Stimulated activated CD8-positive, alpha-beta memory T cell treated with anti-CD3 and anti-CD28 coated beads, Interleukin-7, amount 100 ng/mL, for 1 hour (primary cell): ENCODE results near the gene MTHFSD.

Experiments
- DNase-seq, 2 donors: peaks; one replicate each; pipeline ENCODE4 v3.0.0-alpha.2; 2020; ENCODE audit warnings: low read depth in 2 of 2

Gene MTHFSD

DNA sequence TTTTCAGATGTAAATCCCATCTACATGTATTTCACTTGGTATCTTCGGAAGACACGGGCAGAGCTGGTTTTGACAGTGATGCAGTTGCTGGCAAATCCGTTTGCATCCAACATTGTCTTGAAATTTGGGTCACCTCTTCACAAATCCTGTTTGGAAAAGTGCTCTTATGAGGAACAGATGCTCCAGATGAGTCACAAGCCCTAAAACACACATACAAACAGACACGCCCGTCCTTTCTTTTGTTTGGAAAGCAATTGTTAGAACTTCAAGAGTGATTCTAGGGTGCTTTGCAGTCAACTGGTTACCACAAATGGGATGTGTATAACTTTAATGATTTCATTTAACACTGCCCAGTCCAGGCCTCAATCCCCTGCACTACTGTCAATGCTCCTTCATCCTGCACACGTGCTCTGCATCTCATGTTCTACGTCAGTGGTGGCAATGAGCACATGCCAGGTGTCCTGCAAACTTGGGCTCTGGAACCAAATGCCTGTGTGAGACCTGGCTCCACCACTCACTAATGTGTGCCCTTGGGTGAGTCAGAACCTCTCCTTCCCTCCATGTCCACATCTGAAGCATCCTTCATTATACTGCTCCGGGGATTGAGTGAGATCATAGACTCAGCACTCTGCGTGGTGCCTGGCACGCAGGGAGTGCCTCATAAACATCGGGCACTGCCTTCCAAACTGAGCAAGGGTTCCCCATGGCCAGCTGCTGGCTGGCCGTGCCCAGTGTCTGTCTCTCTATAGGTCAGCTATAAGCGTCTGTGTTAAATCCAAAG, 64.0 kb downstream of the MTHFSD start:
- no peak for DNase-seq

DNA sequence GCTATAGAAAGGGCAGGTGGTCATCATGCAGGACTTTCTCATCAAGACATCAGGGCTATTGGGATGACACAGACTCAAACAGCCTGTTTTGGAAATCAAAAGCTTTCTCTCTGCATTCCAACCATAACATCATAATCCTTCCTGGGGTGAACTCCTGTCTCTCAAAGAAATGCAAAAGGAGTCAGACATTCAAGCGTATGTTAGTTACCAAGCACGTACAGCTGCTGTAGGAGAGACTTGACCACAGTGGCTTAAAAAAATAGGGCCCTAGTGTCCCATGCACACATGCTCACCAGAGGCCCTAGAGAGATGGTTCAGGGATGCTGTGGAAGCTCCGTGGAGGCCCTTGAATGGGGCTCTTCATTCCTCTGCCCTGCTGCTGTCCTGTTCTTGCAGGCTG, 69.3 kb downstream of the MTHFSD start:
- no peak for DNase-seq

DNA sequence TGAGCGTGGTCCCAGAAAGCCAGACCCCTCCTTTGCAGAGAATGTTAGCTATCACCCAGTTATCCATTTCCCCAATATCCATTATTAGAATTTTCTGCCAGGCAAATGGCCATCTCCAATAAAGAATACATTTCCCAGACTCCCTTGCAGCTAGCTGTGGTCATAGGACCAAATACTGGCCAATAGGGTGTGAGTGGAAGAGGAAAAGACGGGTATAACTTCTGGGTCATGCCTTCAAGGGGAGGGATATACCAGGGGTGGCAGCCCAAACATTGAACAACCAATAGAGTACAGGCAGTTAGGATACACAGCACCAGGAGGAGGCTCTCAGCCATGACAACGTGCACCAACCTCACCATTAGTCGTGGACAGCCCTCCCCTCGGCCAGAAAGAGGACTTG, 70.8 kb downstream of the MTHFSD start:
- DNase-seq = no peak

DNA sequence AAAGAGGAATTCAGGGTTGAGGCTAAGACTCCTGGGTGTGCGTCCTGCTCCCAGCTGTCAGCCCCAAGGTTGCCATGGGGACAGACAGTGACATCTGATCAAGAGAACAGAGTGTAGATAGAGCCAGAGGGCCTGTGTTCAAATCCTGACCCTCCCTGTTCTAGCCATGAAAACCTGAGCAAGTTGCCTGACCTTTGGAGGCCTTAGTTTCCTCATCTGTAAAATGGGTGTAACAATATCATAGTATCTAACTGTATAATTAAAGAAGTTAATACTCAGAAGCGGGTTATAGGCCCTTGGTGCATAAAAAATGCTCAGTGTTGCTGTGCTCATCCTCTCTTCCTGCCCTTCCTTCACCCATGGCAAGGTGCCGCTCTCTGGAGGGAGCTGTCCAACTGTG, 73.4 kb downstream of the MTHFSD start:
- DNase-seq = no peak

DNA sequence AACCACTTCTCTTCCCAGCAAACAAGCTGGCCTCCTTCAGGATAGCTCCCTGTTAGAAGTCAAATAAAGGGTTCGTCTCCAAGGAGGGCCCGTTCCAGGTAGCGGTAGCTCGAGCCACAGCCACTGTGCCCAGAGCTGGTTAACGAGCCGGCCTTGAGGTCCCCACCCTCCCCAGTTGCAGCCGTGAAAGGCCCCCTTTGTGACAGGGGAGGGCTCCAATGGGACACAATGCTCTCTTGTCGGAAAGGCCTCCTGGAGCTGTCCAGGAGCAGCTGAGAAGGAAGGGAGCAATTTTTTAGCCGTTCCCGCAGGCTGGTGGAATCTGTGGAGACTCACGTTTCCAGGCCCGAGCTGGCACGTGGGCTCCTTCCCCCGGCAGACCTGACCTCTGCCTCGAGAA, 74.6 kb downstream of the MTHFSD start:
- DNase-seq = no peak
